ENCODE measurements around the gene STAC. TPM values are rescaled to one million over a fixed set of nuclear protein-coding genes. Genes with fewer than 3 reads are reported as not detected.

Gene STAC
- total RNA-seq, 1 donor from 2014 or later = 0.18 TPM

- Mint-ChIP-seq H3K4me3 (ENCODE audit: unreplicated experiment) (no peak overlapping the region), H3K36me3 (ENCODE audit: low read depth, unreplicated experiment) (no peaks in the 10 kb centered on the region), H3K27ac (ENCODE audit: unreplicated experiment) (no peak overlapping the region), H3K27me3 (ENCODE audit: unreplicated experiment) (no peaks in the 10 kb centered on the region), H3K4me1 (ENCODE audit: unreplicated experiment) (no peaks in the 10 kb centered on the region), H3K9me3 (ENCODE audit: unreplicated experiment) (no peaks in the 10 kb centered on the region)
- no peak for DNase-seq (ENCODE audit: low spot score)
- no peak for TF ChIP-seq CTCF (IDR thresholded peaks at IDR 0.05; ENCODE audit: unreplicated experiment)
These were observed 97.4 kb downstream of the STAC start for GRCh38 chr3:36477655-36478054.

- Mint-ChIP-seq H3K4me1 (ENCODE audit: unreplicated experiment) (peaks cover 4% of the 10 kb centered on the region), H3K27me3 (ENCODE audit: unreplicated experiment) (no peaks in the 10 kb centered on the region), H3K36me3 (ENCODE audit: low read depth, unreplicated experiment) (no peaks in the 10 kb centered on the region), H3K4me3 (ENCODE audit: unreplicated experiment) (no peak overlapping the region), H3K9me3 (ENCODE audit: unreplicated experiment) (no peaks in the 10 kb centered on the region), H3K27ac (ENCODE audit: unreplicated experiment) (no peak overlapping the region)
- TF ChIP-seq CTCF (IDR thresholded peaks at IDR 0.05; ENCODE audit: unreplicated experiment) = no peak
- no peak for DNase-seq (ENCODE audit: low spot score)
These were observed 100.8 kb downstream of the STAC start for GRCh38 chr3:36480911-36481648.

- no peak for TF ChIP-seq CTCF (IDR thresholded peaks at IDR 0.05; ENCODE audit: unreplicated experiment)
- H3K4me1 Mint-ChIP-seq (ENCODE audit: unreplicated experiment) = peaks cover 13% of the 10 kb centered on the region
- DNase-seq (ENCODE audit: low spot score) = no peak
- no peaks in the 10 kb centered on the region for H3K27me3 Mint-ChIP-seq (ENCODE audit: unreplicated experiment)
- no peaks in the 10 kb centered on the region for H3K9me3 Mint-ChIP-seq (ENCODE audit: unreplicated experiment)
- H3K36me3 Mint-ChIP-seq (ENCODE audit: low read depth, unreplicated experiment) = no peaks in the 10 kb centered on the region
- H3K4me3 Mint-ChIP-seq (ENCODE audit: unreplicated experiment) = no peak overlapping the region
- no peak overlapping the region for H3K27ac Mint-ChIP-seq (ENCODE audit: unreplicated experiment)
These were observed 102.0 kb downstream of the STAC start for GRCh38 chr3:36482256-36482655.

GRCh38 chr3:36482880-36483279 is 102.6 kb downstream of the STAC start:
- no peaks in the 10 kb centered on the region for H3K36me3 Mint-ChIP-seq (ENCODE audit: low read depth, unreplicated experiment)
- no peak for TF ChIP-seq CTCF (IDR thresholded peaks at IDR 0.05; ENCODE audit: unreplicated experiment)
- H3K4me1 Mint-ChIP-seq (ENCODE audit: unreplicated experiment) = peaks cover 13% of the 10 kb centered on the region

GRCh38 chr3:36483709-36484108 is 103.4 kb downstream of the STAC start:
- H3K4me1 Mint-ChIP-seq (ENCODE audit: unreplicated experiment) = peaks cover 13% of the 10 kb centered on the region
- no peak overlapping the region for H3K4me3 Mint-ChIP-seq (ENCODE audit: unreplicated experiment)
- no peaks in the 10 kb centered on the region for H3K9me3 Mint-ChIP-seq (ENCODE audit: unreplicated experiment)
- H3K27me3 Mint-ChIP-seq (ENCODE audit: unreplicated experiment) = no peaks in the 10 kb centered on the region
- no peaks in the 10 kb centered on the region for H3K36me3 Mint-ChIP-seq (ENCODE audit: low read depth, unreplicated experiment)
- no peak for TF ChIP-seq CTCF (IDR thresholded peaks at IDR 0.05; ENCODE audit: unreplicated experiment)
- H3K27ac Mint-ChIP-seq (ENCODE audit: unreplicated experiment) = no peak overlapping the region
- DNase-seq (ENCODE audit: low spot score) = no peak

More at GRCh38 chr3:36482880-36483279, 102.6 kb downstream of the STAC start:
- H3K4me3 Mint-ChIP-seq (ENCODE audit: unreplicated experiment) = no peak overlapping the region
- H3K27ac Mint-ChIP-seq (ENCODE audit: unreplicated experiment) = no peak overlapping the region
- H3K9me3 Mint-ChIP-seq (ENCODE audit: unreplicated experiment) = no peaks in the 10 kb centered on the region
- no peaks in the 10 kb centered on the region for H3K27me3 Mint-ChIP-seq (ENCODE audit: unreplicated experiment)
- no peak for DNase-seq (ENCODE audit: low spot score)

Data from endothelial cell (in vitro differentiated cells).